Measurements from ENCODE around the gene RNASE11.

DNA sequence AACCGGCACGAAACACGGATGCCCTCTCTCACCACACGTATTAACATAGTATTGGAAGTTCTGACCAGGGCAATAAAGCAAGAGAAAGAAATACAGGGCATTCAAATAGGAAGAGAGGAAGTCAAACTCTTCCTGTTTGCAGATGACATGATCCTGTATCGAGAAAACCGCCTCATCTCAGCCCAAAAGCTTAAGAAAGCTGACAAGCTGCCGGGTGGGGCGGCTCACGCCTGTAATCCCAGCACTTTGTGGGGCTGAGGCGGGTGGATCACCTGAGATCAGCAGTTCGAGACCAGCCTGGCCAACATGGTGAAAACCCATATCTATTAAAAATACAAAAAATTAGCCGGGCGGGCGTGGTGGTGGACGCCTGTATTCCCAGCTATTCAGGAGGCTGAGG, 36.0 kb upstream of the RNASE11 start:
- TF ChIP-seq, protein P1, sequence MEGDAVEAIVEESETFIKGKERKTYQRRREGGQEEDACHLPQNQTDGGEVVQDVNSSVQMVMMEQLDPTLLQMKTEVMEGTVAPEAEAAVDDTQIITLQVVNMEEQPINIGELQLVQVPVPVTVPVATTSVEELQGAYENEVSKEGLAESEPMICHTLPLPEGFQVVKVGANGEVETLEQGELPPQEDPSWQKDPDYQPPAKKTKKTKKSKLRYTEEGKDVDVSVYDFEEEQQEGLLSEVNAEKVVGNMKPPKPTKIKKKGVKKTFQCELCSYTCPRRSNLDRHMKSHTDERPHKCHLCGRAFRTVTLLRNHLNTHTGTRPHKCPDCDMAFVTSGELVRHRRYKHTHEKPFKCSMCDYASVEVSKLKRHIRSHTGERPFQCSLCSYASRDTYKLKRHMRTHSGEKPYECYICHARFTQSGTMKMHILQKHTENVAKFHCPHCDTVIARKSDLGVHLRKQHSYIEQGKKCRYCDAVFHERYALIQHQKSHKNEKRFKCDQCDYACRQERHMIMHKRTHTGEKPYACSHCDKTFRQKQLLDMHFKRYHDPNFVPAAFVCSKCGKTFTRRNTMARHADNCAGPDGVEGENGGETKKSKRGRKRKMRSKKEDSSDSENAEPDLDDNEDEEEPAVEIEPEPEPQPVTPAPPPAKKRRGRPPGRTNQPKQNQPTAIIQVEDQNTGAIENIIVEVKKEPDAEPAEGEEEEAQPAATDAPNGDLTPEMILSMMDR (IDR thresholded peaks at IDR 0.05; ENCODE audit: insufficient read depth, low read length, poor library complexity, severe bottlenecking): no peak
- TF ChIP-seq EZH2phosphoT487 (conservative IDR thresholded peaks at IDR 0.05; ENCODE audit: low read length): no peak
